Activated T-cell treated with anti-CD3 and anti-CD28 coated beads for 48 hours (primary cell): Measurements from ENCODE around the gene SETBP1.

Experiments
- DNase-seq: peaks from one replicate; pipeline ENCODE4 v3.0.0-alpha.2; 2020; ENCODE audit warnings: low read depth

The SETBP1 gene

DNA sequence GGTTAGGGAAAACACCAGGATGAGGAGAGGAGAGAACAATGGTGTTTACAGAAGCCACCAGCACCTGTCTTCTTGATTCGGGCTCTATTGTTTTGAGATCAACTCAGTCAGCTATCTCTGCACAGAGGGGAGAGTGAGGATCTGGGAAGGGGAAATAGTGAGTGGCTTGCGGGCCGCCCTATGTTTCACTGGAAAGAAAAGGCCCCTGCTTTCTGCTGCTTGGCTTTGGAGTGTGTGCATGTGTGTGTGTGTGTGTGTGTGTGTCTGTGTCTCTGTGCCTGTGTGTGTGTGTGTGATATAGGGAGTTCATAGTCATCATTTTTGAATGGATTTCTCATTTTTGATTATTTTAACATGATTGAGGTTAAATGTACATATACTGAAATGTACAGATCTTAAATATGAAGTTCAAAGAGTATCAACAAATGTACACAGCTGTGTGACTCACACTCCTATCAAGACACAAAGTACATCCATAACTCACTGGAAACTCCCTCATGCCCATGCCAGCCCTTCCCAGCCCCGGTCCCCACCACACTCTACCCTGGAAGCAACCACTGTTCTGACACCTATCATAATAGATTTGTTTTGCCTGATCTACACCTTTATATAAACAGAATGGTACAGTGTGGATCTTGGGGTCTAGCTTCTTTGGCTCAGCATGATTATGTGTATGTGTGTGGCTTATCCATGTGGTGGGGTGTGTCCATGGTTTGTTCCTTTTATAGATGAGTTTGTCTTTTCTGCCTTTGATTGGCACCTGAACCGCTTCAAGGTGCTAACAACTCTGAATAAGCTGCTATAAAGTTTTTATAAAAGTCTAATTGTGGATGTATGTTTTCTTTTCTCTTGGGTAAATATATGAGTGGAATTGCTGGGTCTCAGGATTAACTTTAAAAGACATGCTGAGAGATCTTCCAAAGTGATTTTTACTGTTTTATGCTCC lies 258.3 kb downstream of the SETBP1 start:
- no peak for DNase-seq

DNA sequence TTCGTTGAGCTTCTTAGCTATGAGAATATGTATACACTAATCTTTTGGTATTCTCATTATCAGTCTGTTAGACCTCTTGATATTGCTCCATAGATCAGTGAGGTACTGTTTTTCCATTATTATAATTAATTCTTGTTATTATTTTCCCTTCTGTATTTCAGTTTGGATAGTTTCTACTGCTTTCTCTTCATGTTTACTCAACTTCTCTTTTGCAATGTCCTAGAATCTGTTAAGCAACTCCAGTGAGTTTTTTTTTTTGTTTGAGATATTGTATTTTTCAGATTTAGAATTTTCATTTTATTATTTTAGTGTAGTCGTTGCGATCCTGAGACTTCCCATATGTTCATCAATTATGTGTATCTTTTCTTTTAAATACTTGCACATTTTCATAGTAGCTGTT lies 260.8 kb downstream of the SETBP1 start:
- DNase-seq, result no peak

DNA sequence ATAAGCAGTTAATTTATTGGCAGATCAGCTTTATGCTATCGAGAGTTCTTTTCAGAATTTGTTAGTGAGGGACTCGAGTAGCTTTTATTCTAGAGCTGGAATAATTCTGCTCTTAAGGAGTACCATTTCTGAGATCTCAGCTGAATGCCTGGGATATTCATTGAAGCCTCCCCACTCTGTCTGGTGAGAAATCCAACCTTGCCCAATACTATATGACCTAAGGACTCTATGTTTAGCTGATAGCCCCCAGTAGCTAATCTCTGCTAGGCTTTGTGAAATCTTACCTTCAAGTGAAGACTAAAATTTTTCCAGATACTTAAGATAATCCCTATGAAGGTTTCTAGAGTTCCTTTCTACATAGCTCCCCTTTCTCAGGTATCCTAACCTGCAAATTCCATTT lies 261.4 kb downstream of the SETBP1 start:
- no peak for DNase-seq

DNA sequence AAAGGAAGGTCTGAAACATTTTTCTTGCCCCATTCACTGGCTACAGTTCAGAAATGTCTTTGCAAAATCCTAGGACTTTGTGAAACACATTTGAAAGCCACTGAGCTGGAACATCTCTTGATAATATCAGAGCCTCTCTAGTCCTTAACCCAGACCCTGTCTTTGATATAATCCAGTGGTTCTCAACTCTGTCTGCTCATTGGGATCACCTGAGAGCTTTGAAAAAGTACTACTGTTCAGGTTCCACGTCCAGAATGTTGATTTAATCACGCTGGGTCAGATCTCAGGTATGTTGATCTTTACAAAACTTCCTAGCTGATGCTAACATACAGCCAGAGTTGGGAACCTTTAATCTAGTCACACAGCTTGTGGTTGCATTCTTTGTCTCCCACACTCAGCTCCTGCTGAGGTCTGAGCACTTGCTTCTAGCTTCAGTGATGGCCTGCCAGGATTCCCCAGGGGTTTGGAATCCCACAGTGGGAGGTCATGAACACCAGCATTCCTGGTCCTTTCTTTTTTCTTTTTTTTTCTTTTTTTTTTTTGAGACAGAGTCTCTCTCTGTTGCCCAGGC lies 262.7 kb downstream of the SETBP1 start:
- no peak for DNase-seq

DNA sequence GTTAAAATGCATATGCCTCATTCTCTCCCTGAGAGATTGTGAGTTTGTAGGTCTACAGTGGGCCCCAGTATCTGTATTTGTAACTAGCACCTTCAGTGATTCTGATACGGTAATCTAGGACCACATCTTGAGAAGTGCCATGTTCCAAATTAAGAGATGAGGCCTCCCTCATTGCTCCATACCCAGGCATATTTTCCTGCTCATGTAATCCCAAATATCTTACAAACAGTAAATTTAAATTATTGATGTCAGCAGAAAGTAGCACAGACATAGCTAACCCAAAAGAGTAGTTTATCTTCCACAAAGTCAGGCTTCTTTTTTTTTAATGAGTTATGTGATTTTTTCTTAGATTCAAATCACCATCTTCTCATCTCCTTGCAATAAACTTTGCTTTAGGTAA lies 263.8 kb downstream of the SETBP1 start:
- no peak for DNase-seq

DNA sequence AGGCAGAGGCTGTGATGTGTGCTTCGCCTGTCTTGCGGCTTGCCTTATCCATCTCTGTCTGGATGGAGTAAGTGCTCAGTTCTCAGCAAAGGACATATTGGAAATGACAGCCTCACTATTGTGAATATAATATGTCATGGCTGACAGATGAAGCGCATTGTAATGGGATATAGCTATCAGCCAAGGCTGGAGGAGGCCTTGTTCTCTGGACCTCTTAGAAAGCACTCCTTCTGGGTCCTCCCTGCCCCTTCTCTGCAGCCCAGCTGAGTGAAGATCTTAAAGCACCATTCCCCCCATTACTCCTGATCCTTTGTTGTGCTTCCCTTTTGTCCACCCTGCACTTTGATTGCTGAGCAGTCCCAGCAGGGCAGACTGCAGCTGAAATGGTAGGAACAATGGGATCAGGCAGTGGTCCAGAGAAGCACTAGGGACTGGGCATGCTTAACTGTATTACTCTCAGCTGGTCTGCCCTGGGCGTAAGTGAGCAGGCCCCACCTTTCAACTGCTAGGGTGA lies 265.3 kb downstream of the SETBP1 start:
- DNase-seq, result no peak

DNA sequence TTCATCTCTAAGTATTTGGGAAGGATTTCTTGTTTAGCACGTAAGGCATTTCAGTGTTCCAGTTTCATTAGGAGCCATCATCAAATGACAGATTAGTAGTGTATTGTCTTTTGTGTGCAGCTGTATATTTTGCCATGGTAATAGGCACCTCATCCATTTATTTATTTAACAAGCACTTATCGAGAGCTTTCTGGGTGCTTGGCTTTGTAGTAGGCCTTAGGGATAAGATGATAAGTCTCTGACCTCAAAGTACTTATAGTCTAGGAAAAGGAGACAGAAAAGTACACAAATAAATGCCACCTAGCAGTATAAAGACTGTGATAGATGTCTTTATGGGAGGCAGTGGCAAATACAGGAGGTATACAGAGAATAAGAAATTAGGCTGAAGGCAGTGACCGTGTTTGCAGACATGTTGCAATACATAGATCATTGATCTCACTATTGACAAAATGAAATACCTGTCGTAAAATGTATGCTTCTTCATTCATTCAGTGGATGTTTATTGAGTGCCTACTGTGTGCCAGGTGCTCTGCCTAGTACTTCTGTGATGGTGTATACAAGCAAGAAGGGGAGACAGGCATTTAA lies 265.9 kb downstream of the SETBP1 start:
- no peak for DNase-seq

DNA sequence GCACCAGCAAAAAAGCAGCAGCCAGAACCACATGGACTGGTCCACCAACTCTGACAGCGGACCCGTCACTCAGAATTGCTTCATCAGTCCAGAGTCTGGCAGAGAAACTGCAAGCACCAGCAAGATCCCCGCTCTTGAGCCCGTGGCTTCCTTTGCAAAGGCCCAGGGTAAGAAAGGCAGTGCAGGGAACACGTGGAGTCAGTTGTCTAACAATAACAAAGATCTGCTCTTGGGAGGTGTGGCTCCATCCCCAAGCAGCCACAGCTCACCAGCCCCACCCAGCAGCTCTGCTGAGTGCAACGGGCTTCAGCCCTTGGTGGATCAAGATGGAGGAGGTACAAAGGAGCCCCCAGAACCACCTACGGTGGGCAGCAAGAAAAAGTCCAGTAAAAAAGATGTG lies 269.3 kb downstream of the SETBP1 start:
- DNase-seq, result no peak

DNA sequence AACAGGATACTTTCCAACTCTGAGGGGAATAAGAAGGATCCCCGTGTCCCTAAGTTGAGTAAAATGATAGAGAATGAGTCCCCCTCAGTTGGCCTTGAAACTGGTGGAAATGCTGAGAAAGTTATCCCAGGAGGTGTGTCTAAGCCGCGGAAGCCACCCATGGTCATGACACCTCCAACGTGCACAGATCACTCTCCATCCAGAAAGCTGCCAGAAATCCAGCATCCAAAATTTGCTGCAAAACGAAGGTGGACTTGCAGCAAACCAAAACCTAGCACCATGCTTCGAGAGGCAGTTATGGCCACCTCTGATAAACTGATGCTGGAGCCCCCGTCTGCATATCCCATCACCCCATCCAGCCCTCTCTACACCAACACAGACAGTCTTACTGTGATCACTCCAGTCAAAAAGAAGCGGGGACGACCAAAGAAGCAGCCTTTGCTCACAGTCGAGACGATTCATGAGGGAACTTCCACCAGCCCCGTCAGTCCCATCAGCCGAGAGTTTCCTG lies 270.1 kb downstream of the SETBP1 start:
- DNase-seq, result no peak

DNA sequence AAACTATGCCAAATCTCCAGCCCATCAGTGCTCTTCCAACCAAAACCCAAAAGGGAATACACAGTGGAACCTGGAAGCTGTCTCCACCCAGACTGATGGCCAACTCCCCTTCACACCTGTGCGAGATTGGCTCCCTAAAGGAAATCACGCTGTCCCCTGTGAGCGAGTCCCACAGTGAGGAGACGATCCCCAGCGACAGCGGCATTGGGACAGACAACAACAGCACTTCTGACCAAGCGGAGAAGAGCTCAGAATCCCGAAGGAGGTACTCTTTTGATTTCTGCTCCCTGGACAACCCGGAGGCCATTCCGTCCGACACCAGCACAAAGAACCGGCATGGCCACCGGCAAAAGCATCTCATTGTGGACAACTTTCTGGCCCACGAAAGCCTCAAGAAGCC lies 271.1 kb downstream of the SETBP1 start:
- no peak for DNase-seq

DNA sequence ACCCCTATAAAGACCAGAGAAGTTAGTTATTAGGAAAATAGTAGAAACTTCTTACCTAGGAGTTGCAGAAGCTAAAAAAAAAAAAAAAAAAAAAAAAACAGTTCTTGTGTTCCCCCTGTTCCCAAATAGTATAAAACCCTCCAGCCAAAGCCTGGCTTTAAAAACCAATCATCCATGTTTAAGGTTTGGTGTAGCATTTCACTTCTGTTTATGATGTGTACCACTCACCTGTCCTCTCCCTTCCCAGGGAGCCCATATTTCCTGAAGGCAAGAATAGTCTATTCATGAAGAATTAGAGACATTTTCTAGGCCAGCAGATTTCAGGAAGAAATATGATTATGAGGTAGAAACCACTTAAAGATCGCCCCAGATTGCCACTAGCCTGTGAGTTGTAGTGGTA lies 273.6 kb downstream of the SETBP1 start:
- no peak for DNase-seq

DNA sequence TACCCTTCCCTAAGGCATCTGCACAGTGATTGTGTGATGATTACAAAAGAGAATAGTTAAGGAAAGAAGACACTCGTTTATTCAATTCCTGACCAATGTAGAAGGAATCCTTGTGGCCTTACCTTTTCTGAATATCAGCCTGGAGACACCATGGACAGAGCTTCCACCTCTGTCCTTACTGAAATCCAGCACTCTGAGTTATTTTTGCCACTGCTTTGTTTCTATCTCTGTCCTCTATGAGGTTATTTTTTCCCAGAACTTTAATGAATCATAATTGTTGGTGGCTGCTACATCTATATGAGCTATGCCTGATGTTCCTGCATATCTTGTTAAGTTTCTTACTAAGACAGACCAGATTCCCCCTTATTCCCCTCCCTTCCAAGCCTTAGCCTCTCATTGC lies 275.1 kb downstream of the SETBP1 start:
- no peak for DNase-seq

DNA sequence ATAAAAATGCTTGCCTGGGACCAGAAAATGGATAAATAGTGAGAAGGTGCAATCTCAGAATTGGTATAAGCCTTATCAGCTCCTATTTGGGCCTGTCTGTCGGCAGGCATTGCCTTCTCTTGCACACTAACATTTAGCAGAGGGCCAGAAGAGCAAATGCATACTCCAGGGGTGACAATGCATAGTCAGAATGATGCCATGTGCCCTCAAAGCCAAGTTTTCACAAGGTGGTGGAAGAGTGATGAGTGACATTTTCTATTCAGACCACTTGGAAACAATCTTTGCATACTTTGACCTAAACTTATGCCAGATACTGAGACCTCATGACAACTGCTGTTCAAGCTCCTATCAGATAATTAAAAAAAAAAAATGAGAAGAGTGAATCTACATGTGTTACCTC lies 276.3 kb downstream of the SETBP1 start:
- DNase-seq, result no peak

DNA sequence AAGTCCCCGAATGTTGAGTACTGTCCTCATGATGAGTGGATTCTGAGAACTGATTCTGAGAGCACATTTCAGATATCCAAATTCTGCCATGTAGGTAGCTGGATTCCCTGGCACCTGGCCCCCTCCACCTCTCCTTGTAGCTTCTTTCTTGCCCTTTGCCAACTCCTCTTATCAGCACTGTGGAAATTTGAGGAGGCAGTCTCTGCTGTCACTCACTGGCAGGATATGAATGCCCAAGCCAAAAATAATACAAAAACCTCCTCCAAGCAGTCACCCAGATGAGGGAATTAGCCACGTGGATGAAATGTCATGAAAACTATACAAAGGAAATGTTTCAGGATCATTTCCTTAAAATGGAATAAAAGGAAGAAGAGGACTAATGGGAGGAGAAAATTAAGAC lies 276.8 kb downstream of the SETBP1 start:
- no peak for DNase-seq

DNA sequence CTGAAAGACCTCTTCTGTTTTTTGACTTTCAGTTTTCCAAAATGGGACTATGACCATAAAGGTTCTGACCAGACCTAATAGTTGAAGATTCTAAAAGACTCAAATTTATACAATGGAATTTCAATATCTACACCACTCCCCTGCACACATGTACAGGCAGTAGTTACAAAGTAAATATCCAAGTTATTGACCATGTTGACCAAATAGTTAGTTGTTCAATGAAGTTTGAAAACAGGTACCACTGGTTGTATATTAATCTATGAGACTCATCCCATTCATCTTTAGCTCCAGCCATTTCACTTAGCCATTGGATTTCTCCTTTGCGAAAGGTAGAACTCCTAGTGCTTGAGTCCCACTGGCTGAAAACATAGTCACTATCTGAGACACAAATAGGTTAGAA lies 277.4 kb downstream of the SETBP1 start:
- no peak for DNase-seq

DNA sequence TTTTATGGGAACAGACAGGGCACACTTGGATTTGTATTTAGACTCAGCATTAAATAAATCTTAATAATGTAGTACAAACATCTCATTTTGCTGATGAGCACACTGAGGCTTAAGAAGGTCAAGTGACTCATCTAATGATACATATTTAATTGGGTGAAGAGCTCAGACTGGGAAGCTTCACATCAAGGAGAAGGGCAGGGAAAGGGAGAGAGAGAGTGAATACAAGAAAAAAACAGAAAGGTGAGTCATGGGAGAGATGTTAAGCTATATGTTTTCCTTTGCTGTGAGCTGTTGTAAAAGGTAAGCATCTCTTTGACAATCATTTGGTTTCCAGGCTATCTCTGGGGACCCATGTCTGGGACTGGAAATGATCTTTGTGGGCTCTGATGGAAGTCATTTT lies 277.8 kb downstream of the SETBP1 start:
- DNase-seq, result no peak

DNA sequence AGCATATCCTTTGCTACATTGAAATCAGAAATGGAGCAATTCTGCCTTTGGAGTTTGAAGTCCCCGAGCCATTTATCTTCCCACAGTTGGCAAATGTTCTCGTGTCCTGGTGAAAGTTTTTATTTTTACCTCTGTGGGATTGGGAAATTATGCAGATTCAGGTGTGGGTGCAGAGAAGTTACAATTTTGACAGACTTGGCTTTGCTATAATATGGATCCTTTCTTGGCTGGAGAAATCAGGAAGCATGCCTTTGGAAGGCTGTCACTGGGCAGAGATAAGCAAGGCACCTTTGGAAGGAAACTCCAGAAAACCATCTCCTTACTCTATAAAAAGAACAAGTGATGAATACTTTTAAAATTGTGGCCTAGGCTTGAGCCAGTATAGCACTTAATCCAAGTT lies 278.3 kb downstream of the SETBP1 start:
- no peak for DNase-seq

DNA sequence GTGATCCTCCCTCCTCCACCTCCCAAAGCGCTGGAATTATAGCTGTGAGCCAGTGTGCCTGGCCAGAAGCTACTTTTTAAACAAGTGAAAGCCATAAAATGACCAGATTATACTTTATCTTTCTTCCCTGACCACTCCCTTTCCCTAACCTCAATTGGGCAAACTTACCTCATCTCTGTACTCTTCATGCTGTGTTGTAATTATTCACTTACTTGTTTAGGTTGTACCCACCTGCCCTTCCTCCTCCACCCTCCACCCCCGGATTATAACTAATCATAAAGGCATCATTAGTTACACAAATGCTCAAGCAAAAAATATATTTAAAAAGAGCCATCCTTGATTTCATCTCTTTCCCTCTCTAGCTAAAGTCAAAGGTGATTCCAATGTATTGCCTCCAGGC lies 279.9 kb downstream of the SETBP1 start:
- no peak for DNase-seq

DNA sequence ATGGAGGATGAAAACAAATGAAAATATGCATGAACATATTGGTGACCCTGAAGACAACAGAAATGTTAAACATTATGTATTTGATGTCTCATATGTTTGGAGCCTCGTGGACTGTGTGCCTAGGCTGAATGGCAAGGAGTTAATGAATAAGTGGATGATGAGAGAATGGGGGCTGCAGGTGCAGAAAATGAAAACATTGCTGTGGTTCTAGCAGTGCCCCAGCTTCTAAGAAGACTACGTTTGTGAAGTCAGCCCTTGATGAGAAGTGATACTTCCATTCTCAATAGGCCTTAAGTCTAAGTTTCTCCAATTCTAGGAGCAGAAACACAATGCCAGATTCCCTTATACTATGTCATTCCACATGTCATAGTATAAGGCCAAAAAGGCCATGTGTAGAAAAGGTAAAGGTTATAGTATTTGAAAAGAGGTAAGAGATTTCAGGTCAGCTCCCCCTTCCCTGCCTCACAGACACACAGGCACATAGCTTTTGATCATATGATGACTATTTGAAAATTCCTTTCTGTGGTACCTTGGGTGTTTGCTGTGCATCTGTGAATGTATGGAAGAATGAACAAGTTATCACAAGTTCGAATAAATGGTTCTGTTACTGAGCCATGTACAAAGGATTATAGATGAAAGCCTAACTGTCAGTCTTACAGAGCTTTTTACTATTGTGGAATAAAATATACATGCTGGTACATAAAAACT lies 280.8 kb downstream of the SETBP1 start:
- DNase-seq, result no peak

DNA sequence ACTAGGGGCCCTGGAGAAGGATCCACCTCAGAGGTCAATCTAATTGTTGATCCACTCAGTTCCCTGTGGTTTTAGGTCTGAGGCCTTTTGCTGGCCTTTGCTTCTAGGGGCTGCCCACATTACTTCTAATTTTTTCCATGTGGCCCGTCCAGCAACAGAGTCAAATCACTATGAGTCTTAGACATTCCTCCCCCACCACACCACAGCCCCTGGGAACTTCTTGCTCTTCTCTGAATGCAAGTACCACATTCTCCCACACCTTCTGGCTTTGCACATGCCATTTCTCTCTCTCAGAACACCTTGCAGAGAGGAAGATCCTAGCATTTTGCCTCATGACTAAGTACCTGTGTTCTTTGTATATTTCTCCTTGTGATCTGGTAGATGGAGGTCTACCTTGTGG lies 286.9 kb downstream of the SETBP1 start:
- DNase-seq, result no peak

DNA sequence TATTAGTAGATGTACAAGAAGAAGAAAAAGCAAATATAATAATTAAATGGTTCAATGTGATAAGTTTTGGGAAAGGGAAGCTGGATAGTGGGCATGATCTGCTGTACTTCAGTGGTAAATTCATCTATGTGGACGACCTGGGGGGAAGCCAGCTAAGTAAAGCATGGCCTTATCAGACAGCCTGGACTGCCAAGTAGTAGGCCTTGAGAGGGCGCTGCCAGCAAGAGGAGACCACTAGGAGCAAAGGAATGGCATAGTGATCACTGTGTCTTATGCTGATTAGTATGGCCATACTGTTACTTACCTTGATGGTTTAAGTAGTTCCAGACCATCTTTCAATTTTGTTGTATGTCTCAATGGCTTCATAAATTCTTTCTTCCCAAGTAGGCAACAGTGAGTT lies 287.6 kb downstream of the SETBP1 start:
- no peak for DNase-seq

DNA sequence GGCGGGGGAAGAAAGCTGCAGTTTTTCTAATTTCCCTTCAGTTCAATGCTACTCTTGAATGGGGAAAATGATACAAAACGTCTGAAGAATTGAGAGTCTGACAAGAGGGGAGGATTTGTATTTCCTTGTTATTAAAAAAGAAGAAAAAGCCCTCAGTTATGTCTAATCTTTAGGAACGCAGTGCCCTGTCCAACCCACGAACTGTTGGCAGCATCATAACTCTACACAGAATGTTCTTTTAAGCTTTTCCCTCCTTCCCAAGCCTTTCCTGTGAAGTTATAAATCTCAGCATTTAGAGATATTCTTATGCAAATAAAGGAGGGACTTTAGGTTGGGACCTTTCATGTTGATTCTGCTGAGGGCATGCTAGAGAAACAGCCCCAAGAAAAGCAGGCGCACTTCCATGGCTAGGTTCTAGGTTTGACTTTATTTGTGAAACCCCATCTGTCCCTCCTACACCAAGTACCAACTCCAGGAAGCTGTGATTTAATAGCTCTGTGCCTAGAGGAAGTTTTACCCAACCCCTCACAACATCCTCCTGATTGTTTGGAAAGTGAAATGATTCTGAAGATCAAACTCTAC lies 288.6 kb downstream of the SETBP1 start:
- no peak for DNase-seq
